MM.1S (cell line): ENCODE results near the gene CHTF18.

Experiments
- DNase-seq: peaks from one replicate; pipeline ENCODE4 v3.0.0-alpha.2; 2015
- H2AFZ ChIP-seq: fragments of 300-600 bp; sonication (generic); 2 replicates; pipeline ENCODE4 v1.6.0; 2016; ENCODE audit warnings: antibody characterized with exemption, low read length
- H3F3A ChIP-seq: fragments of 300-600 bp; sonication (generic); 2 replicates; pipeline ENCODE4 v1.6.1; 2016; ENCODE audit warnings: mild to moderate bottlenecking, antibody characterized with exemption, low read length, moderate library complexity, mixed read lengths; ENCODE audit not compliant: insufficient read depth
- H3K27ac ChIP-seq: fragments of 300-600 bp; sonication (generic); 2 replicates; pipeline ENCODE4 v1.5.1; 2016; ENCODE audit warnings: mild to moderate bottlenecking, low read length
- H3K27me3 ChIP-seq: fragments of 300-600 bp; sonication (generic); replicated peaks from 2 replicates; pipeline ENCODE4 v1.6.0; 2016; ENCODE audit warnings: low read length; ENCODE audit not compliant: insufficient read depth
- H3K36me3 ChIP-seq: fragments of 300-600 bp; sonication (generic); replicated peaks from 2 replicates; pipeline ENCODE4 v1.6.1; 2016; ENCODE audit warnings: mild to moderate bottlenecking, low read length, mixed read lengths; ENCODE audit not compliant: insufficient read depth
- H3K4me1 ChIP-seq: fragments of 300-600 bp; sonication (generic); 2 replicates; pipeline ENCODE4 v1.6.1; 2016; ENCODE audit warnings: low read length, mixed read lengths
- H3K4me2 ChIP-seq: fragments of 300-600 bp; sonication (generic); 2 replicates; pipeline ENCODE4 v1.6.0; 2016; ENCODE audit warnings: low read depth, low read length
- H3K4me3 ChIP-seq: fragments of 300-600 bp; sonication (generic); 2 replicates; pipeline ENCODE4 v1.5.1; 2016; ENCODE audit warnings: low read length, mixed read lengths
- H3K79me2 ChIP-seq: fragments of 300-600 bp; sonication (generic); 2 replicates; pipeline ENCODE4 v1.6.1; 2016; ENCODE audit warnings: mixed run types, low read length, mixed read lengths
- H3K9ac ChIP-seq: fragments of 300-600 bp; sonication (generic); 2 replicates; pipeline ENCODE4 v1.6.1; 2016; ENCODE audit warnings: low read length, mixed read lengths
- H3K9me2 ChIP-seq: fragments of 300-600 bp; sonication (generic); replicated peaks from 2 replicates; pipeline ENCODE4 v1.6.1; 2016; ENCODE audit warnings: mild to moderate bottlenecking, low read length, mixed read lengths; ENCODE audit not compliant: insufficient read depth
- H3K9me3 ChIP-seq: fragments of 300-600 bp; sonication (generic); replicated peaks from 2 replicates; pipeline ENCODE4 v1.6.1; 2016; ENCODE audit warnings: mild to moderate bottlenecking, low read length, mixed read lengths; ENCODE audit not compliant: insufficient read depth
- H4K20me1 ChIP-seq: fragments of 300-600 bp; sonication (generic); 2 replicates; pipeline ENCODE4 v1.6.1; 2016; ENCODE audit warnings: mild to moderate bottlenecking, low read length, moderate library complexity, mixed read lengths; ENCODE audit not compliant: insufficient read depth
- CTCF ChIP-seq: fragments of 300-600 bp; sonication (generic); IDR thresholded peaks from 2 replicates; pipeline ENCODE4 v1.5.1; 2016; ENCODE audit warnings: antibody characterized with exemption, low read length, mixed read lengths
- EZH2 ChIP-seq: fragments of 300-600 bp; sonication (generic); optimal IDR thresholded peaks from 2 replicates; pipeline ENCODE3; 2017; ENCODE audit warnings: low read depth, mild to moderate bottlenecking, antibody characterized with exemption, low read length, mixed read lengths
- EZH2phosphoT487 ChIP-seq: fragments of 300-600 bp; sonication (generic); IDR thresholded peaks from 2 replicates; pipeline ENCODE4 v1.6.1; 2018; ENCODE audit warnings: antibody characterized with exemption, low read length

The CHTF18 gene

GRCh38 chr16:783404-784161 is 4.8 kb upstream of the CHTF18 start:
- Histone ChIP-seq H3K4me3 (no peak overlapping the region), H3K4me2 (no peak overlapping the region), H3K36me3 (no peaks in the 10 kb centered on the region), H3K4me1 (0 out of 2 replicates have a peak, but pooled peaks cover 6% of the 10 kb centered on the region), H4K20me1 (no peaks in the 10 kb centered on the region; the same call in 1 of the 2 replicates), H3K27ac (no peak overlapping the region), H3F3A (no peaks in the 10 kb centered on the region), H3K79me2 (peaks cover 16% of the 10 kb centered on the region), H2AFZ (no peak overlapping the region), H3K9me3 (no peaks in the 10 kb centered on the region), H3K9ac (no peak overlapping the region), H3K9me2 (no peaks in the 10 kb centered on the region), H3K27me3 (peaks cover 49% of the 10 kb centered on the region)
- DNase-seq = no peak
- no peak for TF ChIP-seq EZH2phosphoT487
- TF ChIP-seq EZH2 = no peak
- TF ChIP-seq CTCF = no peak

GRCh38 chr16:784431-784830 is 4.0 kb upstream of the CHTF18 start:
- H3K4me1 ChIP-seq = 0 out of 2 replicates have a peak, but pooled peaks cover 9% of the 10 kb centered on the region
- no peaks in the 10 kb centered on the region for H3K36me3 ChIP-seq
- no peaks in the 10 kb centered on the region for H3F3A ChIP-seq
- H3K27me3 ChIP-seq = peaks cover 40% of the 10 kb centered on the region
- H3K4me2 ChIP-seq = no peak overlapping the region
- H4K20me1 ChIP-seq = no peaks in the 10 kb centered on the region; the same call in 1 of the 2 replicates
- H3K79me2 ChIP-seq = peaks cover 25% of the 10 kb centered on the region
- H3K4me3 ChIP-seq = no peak overlapping the region
- no peak overlapping the region for H3K27ac ChIP-seq
- DNase-seq = no peak
- no peak overlapping the region for H3K9ac ChIP-seq
- no peak overlapping the region for H2AFZ ChIP-seq
- TF ChIP-seq EZH2 (no peak), CTCF (no peak), EZH2phosphoT487 (no peak)
- no peaks in the 10 kb centered on the region for H3K9me3 ChIP-seq
- H3K9me2 ChIP-seq = no peaks in the 10 kb centered on the region

GRCh38 chr16:785563-786535 is 2.6 kb upstream of the CHTF18 start:
- Histone ChIP-seq H3K4me1 (0 out of 2 replicates have a peak, but pooled peaks cover 9% of the 10 kb centered on the region), H3K27me3 (peaks cover 26% of the 10 kb centered on the region), H3K4me3 (no peak overlapping the region), H3K36me3 (no peaks in the 10 kb centered on the region; the same call in 1 of the 2 replicates), H3K9me2 (no peaks in the 10 kb centered on the region), H3K4me2 (no peak overlapping the region), H4K20me1 (no peaks in the 10 kb centered on the region; the same call in 1 of the 2 replicates), H3K9ac (no peak overlapping the region), H2AFZ (no peak overlapping the region), H3K9me3 (no peaks in the 10 kb centered on the region), H3K27ac (no peak overlapping the region), H3F3A (no peaks in the 10 kb centered on the region), H3K79me2 (peaks cover 33% of the 10 kb centered on the region)
- DNase-seq = peak; percentile 53
- TF ChIP-seq EZH2 = no peak
- peak; percentile 72 for TF ChIP-seq CTCF
- no peak for TF ChIP-seq EZH2phosphoT487
